ENCODE data around the gene SKI.

- TF ChIP-seq, protein P1, sequence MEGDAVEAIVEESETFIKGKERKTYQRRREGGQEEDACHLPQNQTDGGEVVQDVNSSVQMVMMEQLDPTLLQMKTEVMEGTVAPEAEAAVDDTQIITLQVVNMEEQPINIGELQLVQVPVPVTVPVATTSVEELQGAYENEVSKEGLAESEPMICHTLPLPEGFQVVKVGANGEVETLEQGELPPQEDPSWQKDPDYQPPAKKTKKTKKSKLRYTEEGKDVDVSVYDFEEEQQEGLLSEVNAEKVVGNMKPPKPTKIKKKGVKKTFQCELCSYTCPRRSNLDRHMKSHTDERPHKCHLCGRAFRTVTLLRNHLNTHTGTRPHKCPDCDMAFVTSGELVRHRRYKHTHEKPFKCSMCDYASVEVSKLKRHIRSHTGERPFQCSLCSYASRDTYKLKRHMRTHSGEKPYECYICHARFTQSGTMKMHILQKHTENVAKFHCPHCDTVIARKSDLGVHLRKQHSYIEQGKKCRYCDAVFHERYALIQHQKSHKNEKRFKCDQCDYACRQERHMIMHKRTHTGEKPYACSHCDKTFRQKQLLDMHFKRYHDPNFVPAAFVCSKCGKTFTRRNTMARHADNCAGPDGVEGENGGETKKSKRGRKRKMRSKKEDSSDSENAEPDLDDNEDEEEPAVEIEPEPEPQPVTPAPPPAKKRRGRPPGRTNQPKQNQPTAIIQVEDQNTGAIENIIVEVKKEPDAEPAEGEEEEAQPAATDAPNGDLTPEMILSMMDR (IDR thresholded peaks at IDR 0.05) = no peak
- TF ChIP-seq POLR2A (IDR thresholded peaks at IDR 0.05) = no peak
Observed at GRCh38 chr1:2330519-2331199, 102.5 kb downstream of the SKI start.
